HS-5 (cell line): ENCODE results near the gene CZIB.
A peak's percentile ranks its signal among the peaks of the same experiment; 100 is the strongest.
"Not testable (repeated sequence)": the region's sequence is repeated elsewhere in the genome, so short reads cannot be mapped to it uniquely, and the experiment has no call there.

ENCODE experiments used
- DNase-seq: peaks from one replicate; pipeline ENCODE4 v3.0.0-alpha.2; 2012; ENCODE audit warnings: low read depth

Gene CZIB

DNA sequence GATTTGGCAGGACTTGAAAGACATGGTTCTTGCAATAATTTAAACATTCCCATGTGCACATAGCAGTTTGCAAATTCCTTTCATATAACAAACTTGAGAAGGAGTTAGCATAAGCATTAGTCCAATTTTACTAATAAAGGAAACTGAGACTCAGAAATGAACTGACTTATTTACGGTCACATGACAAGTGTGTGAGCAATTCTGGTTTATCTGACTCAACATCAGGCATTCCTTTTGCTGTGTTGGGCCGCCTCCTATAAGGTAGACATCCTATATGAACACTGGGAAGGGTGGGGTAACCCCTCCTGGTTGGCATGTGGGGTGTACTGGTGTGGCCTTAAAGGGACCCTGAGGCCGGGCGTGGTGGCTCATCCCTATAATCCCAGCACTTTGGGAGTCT is 32.3 kb downstream of the CZIB start:
- DNase-seq: no peak

DNA sequence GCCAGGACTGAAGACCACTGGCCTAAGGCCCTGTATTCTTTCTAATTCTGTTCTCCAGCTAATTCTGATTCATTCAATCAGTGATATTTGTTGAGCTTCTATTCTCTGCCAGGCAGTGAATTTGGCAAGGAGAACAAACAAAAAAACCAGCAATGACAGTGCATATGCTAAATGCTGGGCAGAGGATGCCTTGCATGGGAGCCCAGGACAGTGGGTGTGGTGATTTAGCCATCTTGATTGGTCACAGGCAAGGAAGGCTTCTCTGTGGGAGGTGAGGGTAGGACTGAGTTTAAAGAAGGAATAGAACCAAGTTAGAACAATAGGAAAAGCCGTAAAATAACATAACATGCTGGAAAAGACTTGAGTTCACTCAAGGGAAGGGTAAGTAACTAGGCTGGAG is 33.0 kb downstream of the CZIB start:
- DNase-seq: no peak

DNA sequence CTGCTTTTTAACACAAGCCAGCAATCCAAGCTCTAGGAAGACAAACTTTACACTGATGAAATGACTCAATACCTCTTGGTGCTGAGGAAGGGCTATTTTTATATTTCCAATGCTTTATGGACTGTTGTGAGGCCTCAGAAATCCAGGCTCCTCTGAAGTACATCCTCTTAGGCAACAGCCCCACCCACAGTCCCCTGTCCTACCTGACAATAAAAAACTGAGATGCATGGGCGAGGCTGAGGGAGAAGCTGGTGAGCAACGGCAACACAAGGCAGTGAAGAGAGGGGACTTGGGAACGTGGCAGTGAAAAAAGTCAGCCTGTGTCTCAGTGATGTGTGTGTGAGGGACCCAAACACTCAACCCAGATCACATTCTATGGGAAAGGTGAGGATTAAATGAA is 33.9 kb downstream of the CZIB start:
- no peak for DNase-seq

DNA sequence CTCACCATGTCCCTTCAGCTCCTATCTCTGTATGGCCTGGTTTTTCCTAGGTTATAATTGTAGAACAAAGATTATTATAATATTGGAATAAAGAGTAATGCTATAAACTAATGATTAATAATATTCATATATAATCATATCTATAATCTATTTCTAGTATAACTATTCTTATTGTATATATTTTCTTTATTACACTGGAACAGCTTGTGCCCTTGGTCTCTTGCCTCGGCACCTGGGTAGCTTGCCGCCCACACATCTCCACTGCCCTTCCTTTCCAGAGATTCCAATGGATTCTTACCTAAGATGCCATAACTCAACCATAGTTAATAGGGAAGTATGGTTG is 34.5 kb downstream of the CZIB start:
- DNase-seq: not testable (repeated sequence)

DNA sequence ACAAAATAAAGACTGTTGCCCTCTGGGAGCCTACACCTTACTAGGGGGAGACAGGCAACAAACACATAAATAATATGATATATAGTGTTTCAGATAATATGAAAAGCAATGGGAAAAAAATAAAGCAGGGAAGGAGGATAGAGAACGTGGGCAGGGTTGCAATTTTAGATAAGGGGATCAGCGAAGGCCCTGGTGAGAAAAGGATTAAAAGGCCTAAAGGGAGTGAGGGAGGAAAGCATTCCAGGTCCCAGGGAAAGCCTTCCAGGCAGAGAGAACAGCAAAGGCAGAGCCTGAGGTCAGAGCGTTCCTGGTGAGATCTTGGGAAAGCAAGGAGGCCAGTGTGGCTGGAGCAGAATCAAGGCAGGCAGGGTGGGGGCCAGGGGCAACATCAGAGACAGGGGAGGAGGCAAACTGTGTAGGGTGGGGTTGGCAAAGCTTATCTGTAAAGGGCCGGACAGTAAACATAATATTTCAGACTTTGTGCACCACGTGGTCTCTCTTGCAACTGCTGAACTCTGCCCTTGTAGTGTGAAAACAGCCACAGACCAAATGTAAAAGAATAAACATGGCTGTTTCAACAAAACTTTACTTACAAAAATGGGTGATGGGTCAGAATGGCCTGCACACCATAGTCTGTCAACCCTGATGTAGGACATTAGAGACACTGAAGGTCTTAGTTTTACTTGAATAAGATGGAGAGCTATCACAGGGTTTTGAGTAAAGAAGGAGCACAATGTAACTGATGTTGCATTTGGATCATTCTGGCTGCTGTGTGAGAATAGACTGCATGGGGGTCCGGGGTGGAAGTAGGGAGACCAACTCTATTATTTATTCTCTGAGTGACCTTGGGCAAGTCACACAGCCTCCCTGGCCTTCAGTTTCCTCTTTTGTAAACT is 37.1 kb downstream of the CZIB start:
- DNase-seq: no peak

DNA sequence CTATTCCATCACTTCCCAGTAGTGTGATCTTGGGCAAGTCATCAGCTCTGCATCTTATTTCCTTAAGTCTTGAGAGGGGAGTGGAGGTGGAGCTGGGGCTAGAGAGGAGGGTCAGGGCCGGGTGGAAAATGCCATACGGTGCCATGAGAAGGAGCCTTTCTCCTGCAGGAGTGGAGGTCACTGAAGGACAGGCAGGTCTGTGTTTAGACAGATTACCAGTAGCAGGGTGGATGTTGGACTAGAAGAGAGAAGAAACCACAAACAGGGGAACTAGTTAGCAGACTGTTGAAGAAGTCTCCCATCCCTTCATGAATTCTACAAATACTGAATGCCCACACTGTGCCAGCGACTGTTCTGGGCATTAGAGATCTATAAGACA is 37.7 kb downstream of the CZIB start:
- DNase-seq: no peak

DNA sequence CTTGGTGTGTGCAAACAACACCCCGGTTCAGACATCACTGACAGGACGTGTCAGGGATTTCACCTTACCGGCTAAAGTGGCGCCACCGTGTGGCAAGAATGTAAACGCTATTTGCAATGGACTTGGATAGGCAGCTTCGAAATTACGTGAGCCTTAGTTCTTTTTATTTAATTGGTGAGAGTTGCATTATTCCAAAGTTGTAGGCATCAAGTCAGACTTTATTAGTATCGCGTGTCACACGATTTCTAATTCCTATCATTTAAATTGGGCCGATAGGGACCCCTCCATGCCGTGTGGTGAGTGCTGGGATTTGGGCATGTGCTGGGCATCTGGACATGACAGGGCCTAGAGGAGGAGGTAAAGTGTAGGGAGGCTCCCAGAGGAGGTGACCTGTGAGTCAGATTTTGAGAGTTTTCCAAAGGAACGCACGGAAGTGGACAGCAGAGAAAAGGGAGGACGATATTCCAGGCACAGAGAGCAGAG is 38.3 kb downstream of the CZIB start:
- peak; percentile 51 for DNase-seq

DNA sequence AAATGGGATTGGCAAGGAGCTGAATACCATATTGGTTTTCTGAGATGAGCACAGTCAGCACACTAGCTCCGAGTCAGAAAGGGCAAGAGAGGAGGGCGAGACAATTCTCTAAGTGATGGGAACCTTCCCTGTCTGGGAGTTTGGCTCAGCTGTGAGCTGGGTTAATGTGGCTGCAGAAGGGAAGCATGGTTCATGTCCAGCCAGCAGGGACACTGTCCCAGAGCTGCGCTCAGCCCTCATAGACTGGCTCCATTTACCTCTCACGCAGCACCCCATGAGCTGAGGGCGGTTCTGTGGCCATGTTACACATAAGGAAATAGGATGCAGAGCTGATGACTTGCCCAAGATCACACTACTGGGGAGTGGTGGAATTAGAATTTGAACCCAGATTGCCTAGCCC is 39.5 kb downstream of the CZIB start:
- DNase-seq: no peak

DNA sequence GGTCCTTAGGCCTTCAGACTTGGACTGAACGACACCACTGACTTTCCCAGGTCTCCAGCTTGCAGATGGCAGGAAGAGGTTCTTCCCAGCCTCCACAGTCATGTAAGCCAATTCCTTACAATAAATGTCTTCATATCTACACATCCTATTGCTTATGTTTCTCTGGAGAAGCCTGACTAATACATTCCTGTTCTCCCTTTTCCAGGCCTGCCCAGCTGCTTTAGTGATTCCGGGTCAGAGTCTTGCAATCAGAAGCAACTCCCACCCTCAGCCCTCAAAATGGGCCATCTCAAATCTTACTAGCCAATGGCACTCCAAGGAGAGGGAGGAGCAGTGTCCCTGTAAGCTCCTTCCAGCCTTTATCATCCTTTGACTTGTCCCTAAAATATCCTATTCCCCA is 40.2 kb downstream of the CZIB start:
- DNase-seq: no peak

DNA sequence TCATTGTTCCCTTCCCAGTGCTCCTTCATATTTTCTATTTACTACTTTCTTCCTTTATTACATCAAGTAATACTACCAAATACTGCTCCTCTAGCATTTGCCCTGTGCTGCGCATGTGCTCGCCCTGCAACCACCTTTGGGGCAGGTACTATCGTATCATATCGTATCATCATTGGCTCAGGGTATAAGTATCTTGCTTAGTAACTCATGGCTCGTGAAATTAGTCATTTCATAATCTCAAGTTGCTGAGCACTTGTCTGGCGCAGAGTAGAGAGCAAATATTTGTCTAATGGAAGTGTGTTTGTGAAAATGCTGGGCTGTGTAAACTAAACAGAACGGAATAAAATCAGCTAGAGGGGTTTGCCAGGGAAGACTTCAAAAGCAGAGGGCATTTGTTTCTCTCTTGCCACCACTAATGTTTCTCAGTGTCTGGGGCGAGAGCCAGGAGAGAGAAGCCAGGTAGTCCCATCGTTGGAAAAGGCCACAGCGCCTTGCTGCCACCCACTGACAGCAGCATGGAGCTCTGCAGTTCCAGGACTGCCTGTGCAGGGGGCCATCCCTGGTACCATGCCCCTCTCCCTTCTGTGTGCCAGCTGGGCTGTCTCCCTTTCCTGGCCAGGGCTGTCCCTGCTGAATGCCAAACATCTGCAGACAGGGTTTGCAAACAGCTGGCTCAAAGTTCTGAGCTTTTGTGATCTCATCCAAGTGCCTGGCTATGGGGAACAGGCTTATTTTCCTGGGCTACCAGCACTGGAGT is 43.8 kb downstream of the CZIB start:
- DNase-seq: no peak

DNA sequence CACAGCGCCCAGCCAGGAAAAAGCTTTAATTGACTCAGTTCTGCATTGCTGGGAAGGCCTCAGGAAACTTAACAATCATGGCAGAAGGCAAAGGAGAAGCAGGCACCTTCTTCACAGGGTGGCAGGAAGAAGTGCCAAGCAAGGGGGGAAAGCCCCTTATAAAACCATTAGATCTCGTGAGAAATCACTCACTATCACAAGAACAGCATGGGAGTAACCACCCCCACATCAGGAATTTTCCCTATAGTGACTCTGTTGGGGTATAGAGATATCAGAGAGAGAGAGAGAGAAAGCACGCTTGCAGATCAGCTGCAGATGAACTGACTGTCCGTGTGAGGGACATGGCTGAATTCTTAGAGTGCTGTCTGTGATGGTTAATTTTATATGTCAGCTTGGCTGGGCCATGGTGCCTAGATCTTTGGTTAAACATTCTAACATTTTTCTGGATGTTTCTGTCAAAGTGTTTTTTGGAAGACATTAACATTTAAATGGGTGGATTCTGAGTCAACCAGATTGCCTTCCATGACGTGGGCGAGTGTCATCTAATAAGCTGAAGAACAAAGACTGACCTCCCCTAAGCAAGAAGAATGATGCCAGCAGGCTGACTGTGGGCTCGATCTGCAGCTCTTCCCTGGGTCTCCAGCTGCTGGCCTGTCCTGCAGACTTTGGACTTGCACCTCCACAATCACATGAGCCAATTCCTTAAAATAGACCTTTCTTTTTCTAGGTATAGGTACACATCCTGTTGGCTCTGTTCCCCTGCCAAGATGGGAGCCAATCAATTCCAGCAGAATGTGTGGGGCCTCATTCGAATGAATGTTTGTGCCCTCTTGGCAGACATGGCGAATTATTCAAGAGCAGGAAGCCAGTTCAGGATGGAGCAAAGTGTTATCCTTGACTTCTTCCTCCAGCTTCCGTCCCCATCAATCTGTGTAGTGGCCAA is 45.2 kb downstream of the CZIB start:
- DNase-seq: no peak

DNA sequence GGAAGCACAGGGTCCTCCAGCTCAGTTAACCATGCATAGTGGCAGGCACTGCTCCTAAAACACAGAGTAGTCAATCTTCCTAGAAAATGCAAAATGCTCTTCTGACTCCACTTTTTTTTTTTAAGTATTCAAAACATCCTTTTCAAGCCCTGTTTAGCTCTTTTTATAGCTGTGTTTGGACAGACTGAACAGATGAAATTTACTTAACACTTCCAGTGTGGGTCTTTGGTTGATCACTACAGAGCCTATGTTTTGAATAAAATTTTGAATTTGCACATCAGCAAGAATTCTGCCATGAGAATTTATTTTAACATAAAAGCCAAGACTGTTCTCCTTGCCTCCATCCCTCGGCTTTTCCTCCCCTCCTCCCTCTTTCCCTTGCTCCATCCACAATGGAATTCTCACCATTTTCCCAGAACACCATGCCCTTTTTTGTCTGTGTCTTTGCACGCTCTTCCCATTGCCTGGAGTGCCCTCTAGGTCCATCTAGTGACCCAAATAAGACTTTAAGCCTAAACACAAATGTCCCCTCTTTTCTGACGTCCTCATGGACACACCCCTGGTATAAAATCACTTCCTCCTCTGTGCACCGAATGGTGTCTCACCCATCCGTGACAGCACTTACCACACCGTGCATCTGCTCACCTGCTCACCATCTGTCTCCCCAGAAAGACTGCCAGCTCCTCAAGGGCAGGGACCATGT is 47.9 kb downstream of the CZIB start:
- peak; percentile 44 for DNase-seq

DNA sequence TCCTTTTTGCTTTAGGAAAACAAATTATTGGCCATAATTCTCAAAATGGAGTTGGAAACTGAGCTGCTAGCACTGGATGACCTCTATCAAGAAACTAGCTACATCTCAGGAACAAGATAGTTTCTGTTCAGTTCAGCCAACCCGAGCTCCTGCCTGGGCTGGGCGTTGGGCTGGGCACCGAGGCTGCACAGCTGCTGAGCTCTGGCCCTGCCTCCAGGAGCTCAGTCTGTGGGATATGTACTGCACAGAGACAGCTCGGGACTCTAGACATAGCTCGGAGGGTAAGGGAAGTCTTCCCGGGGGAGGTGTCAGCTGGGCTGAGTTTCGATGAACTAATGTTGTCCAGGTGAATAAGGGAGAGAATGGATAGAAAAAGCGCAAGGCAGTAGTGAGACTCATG is 53.5 kb downstream of the CZIB start:
- no peak for DNase-seq

DNA sequence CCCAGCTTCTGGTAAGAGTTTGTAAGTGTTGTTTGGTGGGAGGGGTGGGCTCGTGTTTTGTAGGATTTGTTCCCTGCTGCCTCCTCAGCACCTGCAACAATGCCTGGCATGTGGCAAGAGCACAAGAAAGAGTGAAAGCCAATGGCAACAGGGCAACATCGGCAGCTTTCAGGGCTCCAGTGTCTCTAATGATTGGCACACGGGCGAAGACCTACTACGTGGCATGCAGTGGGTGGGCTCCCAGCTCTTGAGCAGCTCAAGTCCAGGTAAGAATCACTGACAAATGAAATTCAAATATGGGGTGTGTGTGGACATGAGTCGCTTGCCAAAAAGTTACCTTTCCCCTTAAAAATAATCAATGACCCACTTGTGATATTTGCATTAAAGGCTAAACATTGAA is 54.1 kb downstream of the CZIB start:
- DNase-seq: no peak

DNA sequence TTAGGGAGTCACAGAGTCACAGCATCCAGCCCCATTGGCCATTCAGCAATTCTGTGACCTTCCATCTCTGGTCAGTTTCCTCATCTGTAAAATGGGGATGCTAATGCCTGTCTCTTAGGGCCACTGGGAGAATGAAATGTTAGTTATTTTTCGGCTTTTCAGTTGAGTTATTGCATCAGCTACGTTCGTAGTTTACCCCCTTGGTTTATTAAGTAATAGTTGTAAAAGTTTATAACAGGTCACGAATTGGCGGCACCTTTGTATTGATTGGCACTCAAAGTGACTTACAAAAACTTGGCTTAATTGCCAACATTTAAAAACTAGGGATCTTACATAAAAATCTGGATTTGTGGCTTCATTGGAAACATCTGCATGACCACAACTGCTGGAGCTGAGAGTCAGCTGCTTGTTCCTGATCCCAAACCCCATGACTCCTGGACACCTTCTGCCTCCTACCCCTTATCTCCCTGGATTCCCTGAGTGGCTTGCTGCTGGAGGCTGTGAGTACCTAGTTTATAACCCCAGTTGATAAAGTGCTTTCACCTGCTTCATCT is 54.9 kb downstream of the CZIB start:
- no peak for DNase-seq
